ENCODE measurements around the gene UBAP1L. TPM values are rescaled to one million over a fixed set of nuclear protein-coding genes. Genes with fewer than 3 reads are reported as not detected.
A peak's percentile ranks its signal among the peaks of the same experiment; 100 is the strongest.

UBAP1L gene
- total RNA-seq, 1 donor = 2.1 TPM

DNA sequence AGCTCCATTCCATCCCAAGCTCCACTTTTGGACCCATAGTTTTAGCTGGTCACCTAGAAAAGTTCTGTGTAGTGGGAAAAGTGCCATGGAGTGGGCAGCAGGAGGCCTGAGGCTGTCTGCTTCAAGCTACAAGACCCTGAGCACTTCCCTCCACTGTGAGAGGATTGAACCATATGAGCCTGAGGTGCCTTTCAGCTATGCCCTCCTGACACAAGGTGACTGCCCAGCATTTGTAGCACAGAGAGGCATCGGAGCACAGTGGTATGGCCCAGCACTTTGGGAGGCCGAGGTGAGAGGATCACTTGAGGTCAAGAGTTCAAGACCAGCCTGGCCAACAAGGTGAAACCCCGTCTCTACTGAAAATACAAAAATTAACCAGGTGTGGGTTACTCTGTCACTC is 42.4 kb downstream of the UBAP1L start:
- TF ChIP-seq CTCF (IDR thresholded peaks at IDR 0.05; ENCODE audit: insufficient read depth, low read length) = no peak
- no peak overlapping the region for H3K4me3 ChIP-seq (ENCODE audit: low read depth, low read length)
- DNase-seq (ENCODE audit: low read depth) = no peak

DNA sequence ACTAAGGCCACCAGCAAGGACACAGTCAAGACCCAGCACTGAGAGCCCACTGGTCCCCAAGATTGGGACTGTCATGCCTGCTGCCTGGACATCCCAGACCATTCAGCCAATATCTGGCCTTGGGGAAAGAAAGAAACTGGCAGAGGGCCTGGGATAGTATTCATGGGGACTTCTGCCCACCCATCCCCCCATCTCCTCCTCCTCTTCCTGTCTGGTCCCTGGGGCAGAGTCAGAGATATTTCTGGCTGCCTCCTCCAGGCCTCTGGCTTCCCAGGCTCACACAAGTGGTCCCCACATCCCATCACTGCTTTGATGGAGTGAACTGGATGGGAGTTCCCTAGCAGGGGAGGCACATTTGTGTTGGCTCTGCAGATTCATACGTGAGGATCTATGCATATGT is 43.0 kb downstream of the UBAP1L start:
- TF ChIP-seq CTCF (IDR thresholded peaks at IDR 0.05; ENCODE audit: insufficient read depth, low read length) = no peak

DNA sequence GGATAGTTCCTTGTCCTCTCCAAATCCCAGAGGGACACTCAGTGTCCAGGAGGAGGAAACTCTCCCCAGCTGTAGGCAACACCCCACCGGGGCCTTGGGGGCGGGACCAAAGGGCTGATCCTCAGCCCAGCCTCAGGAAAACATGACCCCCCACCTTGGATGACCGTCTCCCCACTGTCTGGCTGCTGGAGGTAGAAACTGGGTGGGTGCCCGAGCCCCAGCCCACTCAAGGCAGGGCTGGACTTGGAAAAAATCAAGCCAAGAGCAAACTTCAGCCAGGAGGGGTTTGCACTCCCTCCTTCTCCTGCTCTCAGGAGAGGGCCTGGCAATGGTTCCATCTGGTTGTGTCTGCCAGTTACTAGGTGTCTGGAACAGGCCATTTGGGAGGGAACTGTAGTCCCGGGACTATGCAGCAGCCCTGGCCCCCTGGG is 43.6 kb downstream of the UBAP1L start:
- no peak overlapping the region for H3K4me3 ChIP-seq (ENCODE audit: low read depth, low read length)
- no peak for TF ChIP-seq CTCF (IDR thresholded peaks at IDR 0.05; ENCODE audit: insufficient read depth, low read length)
- peak; percentile 82 for DNase-seq (ENCODE audit: low read depth)

More for the DNA sequence above, 43.0 kb downstream of the UBAP1L start:
- peak; percentile 63 for DNase-seq (ENCODE audit: low read depth)
- no peak overlapping the region for H3K4me3 ChIP-seq (ENCODE audit: low read depth, low read length)

GRCh38 chr15:65069779-65070546 is 45.0 kb downstream of the UBAP1L start:
- no peak overlapping the region for H3K4me3 ChIP-seq (ENCODE audit: low read depth, low read length)

GRCh38 chr15:65069179-65069578 is 45.8 kb downstream of the UBAP1L start:
- TF ChIP-seq CTCF (IDR thresholded peaks at IDR 0.05; ENCODE audit: insufficient read depth, low read length) = no peak
- no peak overlapping the region for H3K4me3 ChIP-seq (ENCODE audit: low read depth, low read length)
- peak; percentile 99 for DNase-seq (ENCODE audit: low read depth)

More at GRCh38 chr15:65069779-65070546, 45.0 kb downstream of the UBAP1L start:
- DNase-seq (ENCODE audit: low read depth) = no peak
- no peak for TF ChIP-seq CTCF (IDR thresholded peaks at IDR 0.05; ENCODE audit: insufficient read depth, low read length)

DNA sequence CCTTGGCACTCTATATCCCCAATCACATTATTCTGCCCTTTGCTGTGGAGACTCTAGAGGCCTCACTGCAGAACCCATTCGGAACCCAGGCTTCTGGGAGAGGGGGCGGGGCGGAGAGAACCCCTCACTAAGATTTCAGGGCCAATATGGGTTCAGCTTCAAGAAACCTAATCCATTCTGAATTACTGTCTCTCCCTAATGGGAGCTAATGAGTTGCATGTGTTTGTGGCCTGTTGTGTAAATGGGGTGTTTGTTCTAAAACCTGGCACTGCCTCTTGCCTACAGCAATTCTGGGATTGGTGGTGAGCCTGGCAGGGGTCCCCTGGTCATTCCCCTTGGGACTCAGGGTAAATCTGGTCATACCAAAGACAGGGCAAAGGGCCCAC is 46.6 kb downstream of the UBAP1L start:
- DNase-seq (ENCODE audit: low read depth) = no peak
- no peak overlapping the region for H3K4me3 ChIP-seq (ENCODE audit: low read depth, low read length)
- TF ChIP-seq CTCF (IDR thresholded peaks at IDR 0.05; ENCODE audit: insufficient read depth, low read length) = no peak

All from fibroblast of the aortic adventitia (primary cell).